WERI-Rb-1 (cell line): ENCODE data around the gene SYNCRIP.
A peak's percentile ranks its signal among the peaks of the same experiment; 100 is the strongest.

Source experiments
- DNase-seq: peaks from one replicate; pipeline ENCODE4 v3.0.0-alpha.2; 2020
- H3K27ac ChIP-seq: fragments of 250-450 bp; sonication (Bioruptor Pico); 2 replicates; pipeline ENCODE4 v1.5.1; 2020; ENCODE audit warnings: mild to moderate bottlenecking, moderate library complexity
- H3K27me3 ChIP-seq: fragments of 250-450 bp; sonication (Bioruptor Pico); 2 replicates; pipeline ENCODE4 v1.5.1; 2021; ENCODE audit warnings: mild to moderate bottlenecking, low read depth, moderate library complexity; ENCODE audit not compliant: insufficient read depth, severe bottlenecking
- H3K36me3 ChIP-seq: fragments of 250-450 bp; sonication (Bioruptor Pico); 2 replicates; pipeline ENCODE4 v1.5.1; 2020; ENCODE audit warnings: mild to moderate bottlenecking, moderate library complexity
- H3K4me3 ChIP-seq: 2 replicates; pipeline ENCODE4 v1.5.1; 2011; ENCODE audit warnings: low read depth, mild to moderate bottlenecking, control low read depth, low read length
- H3K9me3 ChIP-seq: fragments of 250-450 bp; sonication (Bioruptor Pico); 2 replicates; pipeline ENCODE4 v1.5.1; 2021; ENCODE audit warnings: mild to moderate bottlenecking, moderate library complexity; ENCODE audit not compliant: severe bottlenecking
- TF ChIP-seq, protein P1 (sequence below): IDR thresholded peaks from 2 replicates; pipeline ENCODE4 v1.5.1; 2011; ENCODE audit warnings: low read depth, mild to moderate bottlenecking, control low read depth, inconsistent platforms, low read length

SYNCRIP gene

DNA sequence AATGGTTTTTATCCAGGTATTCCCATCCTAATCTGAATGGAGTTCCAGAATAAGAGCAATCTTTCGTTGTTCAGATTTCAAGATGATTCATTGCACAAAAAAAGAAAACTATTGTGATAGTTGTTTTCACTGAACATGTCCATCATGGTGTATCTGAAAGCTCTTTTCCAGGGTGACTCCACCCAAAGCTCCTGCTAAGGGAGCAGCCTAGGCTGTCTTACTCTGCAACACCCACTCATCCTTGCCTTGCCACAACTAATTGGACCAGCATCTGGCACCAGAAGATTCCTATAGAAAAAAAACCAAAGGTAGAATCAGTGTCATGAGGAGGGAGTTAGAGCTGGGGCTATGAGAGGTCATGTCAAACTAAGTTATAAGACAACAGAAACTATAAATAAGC is 7.9 kb upstream of the SYNCRIP start:
- no peak for DNase-seq
- no peak overlapping the region for H3K27ac ChIP-seq
- H3K36me3 ChIP-seq, result no peaks in the 10 kb centered on the region
- H3K4me3 ChIP-seq, result no peak overlapping the region
- H3K9me3 ChIP-seq, result no peaks in the 10 kb centered on the region
- H3K27me3 ChIP-seq, result no peaks in the 10 kb centered on the region
- TF ChIP-seq, protein P1, sequence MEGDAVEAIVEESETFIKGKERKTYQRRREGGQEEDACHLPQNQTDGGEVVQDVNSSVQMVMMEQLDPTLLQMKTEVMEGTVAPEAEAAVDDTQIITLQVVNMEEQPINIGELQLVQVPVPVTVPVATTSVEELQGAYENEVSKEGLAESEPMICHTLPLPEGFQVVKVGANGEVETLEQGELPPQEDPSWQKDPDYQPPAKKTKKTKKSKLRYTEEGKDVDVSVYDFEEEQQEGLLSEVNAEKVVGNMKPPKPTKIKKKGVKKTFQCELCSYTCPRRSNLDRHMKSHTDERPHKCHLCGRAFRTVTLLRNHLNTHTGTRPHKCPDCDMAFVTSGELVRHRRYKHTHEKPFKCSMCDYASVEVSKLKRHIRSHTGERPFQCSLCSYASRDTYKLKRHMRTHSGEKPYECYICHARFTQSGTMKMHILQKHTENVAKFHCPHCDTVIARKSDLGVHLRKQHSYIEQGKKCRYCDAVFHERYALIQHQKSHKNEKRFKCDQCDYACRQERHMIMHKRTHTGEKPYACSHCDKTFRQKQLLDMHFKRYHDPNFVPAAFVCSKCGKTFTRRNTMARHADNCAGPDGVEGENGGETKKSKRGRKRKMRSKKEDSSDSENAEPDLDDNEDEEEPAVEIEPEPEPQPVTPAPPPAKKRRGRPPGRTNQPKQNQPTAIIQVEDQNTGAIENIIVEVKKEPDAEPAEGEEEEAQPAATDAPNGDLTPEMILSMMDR, result no peak

DNA sequence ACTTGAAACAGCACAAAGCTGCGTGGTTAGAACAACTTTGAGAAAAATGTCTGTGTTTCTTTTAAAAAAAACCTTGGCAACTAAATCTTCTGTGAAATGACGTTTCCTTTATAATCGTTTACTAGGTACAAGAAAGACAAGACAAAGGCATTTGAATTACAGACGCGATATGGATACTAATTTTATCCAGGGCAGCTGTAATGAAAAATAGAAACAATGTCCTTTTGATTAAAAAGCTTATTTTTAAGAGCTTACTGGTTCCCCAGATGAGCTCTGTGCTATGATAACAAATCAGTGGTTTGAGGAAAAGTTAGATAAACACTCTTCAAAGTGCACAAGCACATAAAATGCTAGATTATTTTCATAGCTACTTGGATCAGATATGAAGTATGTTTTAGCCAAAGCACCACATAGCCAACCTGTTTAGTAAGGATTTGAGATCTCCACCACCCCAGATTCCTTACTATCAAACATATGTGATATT is 1.6 kb upstream of the SYNCRIP start:
- Histone ChIP-seq H3K27ac (peak overlapping the region; percentile 98), H3K36me3 (peaks cover 32% of the 10 kb centered on the region), H3K4me3 (peak overlapping the region; percentile 81), H3K27me3 (no peaks in the 10 kb centered on the region), H3K9me3 (no peaks in the 10 kb centered on the region)
- TF ChIP-seq, protein P1, result no peak
- DNase-seq, result no peak

DNA sequence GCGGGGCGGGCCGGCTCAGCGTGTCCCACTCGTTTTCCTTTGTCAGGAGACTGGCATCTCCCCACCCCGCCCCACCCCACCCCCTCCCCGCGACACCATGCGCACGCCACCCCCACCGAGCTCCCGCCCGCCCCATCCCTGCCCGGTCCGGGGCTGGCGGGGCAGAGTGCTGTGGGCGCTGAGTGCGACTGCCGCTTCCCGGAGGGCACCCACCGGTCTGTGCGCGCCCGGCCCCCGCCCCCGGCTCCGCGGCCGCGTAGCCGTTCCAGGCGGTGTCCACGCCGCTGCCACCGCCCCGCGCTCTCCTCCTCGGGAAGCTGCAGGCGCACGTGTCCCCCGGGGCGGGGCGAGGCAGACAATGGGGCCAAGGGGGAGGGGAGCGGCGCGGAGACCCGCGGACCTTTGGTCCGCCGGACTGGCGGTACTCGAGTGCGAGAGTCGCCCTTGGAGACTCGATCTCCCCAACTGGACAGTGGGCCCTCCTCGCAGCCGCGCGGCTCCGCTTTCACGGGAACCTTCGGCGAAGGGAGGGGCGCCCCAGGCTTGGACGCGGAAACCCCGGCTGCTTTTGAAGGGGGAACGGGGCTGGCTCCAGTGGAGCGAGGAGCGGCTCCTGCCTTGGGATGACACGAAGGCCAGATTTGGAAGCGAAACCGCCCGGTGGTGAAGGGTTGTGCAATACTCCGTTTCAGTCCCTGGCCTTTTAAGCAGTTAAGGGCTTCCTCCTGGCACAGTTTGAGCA is 1.0 kb upstream of the SYNCRIP start:
- Histone ChIP-seq H3K36me3 (peaks cover 38% of the 10 kb centered on the region), H3K27me3 (no peaks in the 10 kb centered on the region), H3K4me3 (peak overlapping the region; percentile 81), H3K27ac (peak overlapping the region; percentile 98), H3K9me3 (no peaks in the 10 kb centered on the region)
- DNase-seq, result peak; percentile 90
- TF ChIP-seq, protein P1, result no peak

DNA sequence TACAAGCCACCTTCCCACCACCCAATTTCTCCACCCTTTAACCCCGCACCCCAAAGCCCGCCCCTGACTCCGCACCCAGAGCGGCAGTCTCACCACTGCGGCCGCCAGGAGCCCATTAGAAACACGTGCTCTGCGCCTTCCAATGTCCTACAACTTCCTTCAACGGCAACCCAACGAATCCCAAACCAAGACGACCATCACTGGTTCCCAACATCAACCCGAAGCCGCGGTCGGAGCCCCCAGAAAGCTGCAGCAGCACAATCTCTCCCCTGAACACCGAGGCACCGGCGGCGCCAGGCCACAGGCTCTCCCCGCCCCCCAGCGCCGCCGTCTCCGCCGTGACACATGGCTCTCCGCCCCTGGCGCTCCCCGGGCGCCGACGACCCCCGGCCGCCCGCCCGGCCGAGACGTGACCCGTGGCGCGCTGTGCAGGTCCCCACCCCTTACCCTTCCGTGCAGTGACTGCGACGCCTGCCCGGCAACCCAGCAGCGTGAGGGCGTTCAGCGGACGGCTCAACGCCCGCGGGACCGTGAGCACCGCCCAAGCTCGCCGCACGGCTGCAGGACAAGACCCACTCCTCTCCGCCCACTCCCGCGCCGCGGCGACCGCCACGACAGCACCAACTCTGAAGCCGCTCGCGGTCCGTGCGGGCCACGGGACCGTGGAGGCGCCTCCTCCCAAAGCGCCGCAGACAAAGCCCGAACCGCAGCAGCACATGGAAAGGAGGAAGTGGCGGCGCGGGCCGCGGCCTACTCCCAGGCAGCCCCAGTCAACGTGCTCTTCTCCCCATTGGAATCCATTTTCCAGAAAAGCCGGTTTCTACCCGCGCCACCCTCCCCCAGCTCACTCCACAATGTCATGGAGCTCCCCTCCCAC is 551 bp downstream of the SYNCRIP start:
- TF ChIP-seq, protein P1, result no peak
- DNase-seq, result peak; percentile 39
- peaks cover 54% of the 10 kb centered on the region for H3K36me3 ChIP-seq
- no peaks in the 10 kb centered on the region for H3K9me3 ChIP-seq
- H3K27me3 ChIP-seq, result no peaks in the 10 kb centered on the region
- peak overlapping the region; percentile 99 for H3K27ac ChIP-seq
- H3K4me3 ChIP-seq, result peak overlapping the region; percentile 100

DNA sequence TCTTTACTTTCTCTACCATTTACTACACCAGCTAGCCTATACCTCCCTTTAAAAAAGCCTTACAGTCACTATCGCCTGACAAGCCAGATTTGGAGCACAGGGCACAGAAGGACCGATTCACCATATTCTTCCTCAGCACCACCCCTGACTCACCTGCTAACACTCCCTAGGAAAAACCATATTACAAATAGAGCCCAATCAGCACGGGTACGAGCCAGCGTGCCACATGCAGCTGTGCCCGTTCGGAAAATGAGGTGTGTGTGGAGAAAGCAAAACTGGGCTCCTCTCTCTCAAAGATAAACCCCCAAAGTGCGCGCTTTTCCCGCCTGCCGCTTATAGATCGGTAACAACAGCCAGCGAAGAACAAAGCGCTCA is 1.2 kb downstream of the SYNCRIP start:
- no peak for DNase-seq
- Histone ChIP-seq H3K4me3 (peak overlapping the region; percentile 100), H3K27ac (peak overlapping the region; percentile 99), H3K9me3 (no peaks in the 10 kb centered on the region), H3K27me3 (no peaks in the 10 kb centered on the region), H3K36me3 (peaks cover 60% of the 10 kb centered on the region)
- TF ChIP-seq, protein P1, result no peak
